HG03565 (cell line): ENCODE results near the gene ABCA10.
"Not testable (repeated sequence)": the region's sequence is repeated elsewhere in the genome, so short reads cannot be mapped to it uniquely, and the experiment has no call there.

Source experiments
- ATAC-seq: cut with Tn5 transposase; IDR thresholded peaks from one replicate; pipeline ENCODE4 v1.9.1; 2021; ENCODE audit warnings: mild to moderate bottlenecking, moderate library complexity; ENCODE audit not compliant: unreplicated experiment

ABCA10 gene

DNA sequence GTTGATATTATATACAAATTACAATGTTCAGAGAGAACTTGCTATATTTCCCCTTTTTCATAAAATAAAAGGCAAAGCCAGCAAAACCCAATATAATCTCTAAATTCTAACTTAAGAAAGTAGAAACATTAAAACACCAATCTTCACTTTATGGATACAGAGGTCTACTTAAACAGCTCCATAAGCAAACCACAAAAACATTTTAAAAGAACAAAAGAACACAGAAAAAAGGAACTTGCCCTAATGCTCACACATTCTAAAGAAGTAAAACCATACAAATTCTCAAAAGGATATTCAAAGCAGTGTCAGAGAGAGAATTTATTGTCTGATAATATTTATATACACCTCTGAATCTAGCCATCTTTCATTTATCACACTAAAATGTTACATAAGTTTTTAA, 606 bp downstream of the ABCA10 start:
- no peak for ATAC-seq

- ATAC-seq = no peak
Observed at GRCh38 chr17:69227541-69227940, 1.1 kb downstream of the ABCA10 start.

GRCh38 chr17:69223809-69224208, 4.8 kb downstream of the ABCA10 start:
- peak; percentile 94 for ATAC-seq

DNA sequence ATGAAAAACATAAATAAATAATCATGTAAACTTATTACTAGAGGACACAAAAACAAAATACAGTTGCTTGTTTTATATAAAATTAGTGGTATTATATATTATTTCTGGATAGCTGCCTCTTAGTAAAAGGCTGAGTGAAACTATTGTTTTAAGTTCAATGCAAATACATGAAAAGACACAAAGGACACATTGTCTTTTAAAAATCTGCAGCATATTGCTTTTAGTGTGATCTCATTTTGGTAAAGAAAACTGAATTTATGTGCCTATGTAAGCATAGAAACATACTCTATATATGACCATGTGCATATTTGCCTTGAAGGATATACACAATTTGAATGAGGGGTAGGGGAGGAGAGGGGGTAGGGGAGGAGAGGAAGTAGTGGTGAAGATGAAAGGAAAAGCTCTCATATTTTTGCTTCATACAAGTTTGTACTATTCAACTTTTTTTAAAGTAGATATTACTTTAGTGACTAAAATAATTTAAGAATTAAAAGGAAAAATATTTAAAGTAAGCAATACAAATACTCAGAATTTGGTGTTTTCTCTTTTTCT, 5.8 kb downstream of the ABCA10 start:
- no peak for ATAC-seq

- no peak for ATAC-seq
Observed at GRCh38 chr17:69220098-69220497, 8.5 kb downstream of the ABCA10 start.

DNA sequence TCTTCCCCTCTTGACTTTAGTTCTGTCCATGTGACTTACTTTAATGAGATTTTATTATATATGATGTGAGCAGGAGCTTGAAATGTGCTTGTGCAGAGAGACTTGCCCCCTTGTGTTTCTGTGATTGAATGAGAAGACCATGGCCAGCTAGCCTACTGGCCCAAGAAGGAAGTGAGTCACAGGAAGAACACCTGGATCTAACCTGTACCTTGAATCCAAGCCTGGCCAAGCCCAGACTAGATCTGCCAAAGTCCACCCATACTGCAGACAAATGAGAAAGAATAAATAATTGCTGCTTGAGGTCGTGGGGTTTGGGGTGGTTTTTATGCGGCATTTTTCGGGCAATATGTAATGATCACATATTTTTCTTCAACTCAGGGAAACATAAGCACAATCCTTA, 9.6 kb downstream of the ABCA10 start:
- ATAC-seq = no peak

- ATAC-seq = no peak
Observed at GRCh38 chr17:69213059-69213813, 15.4 kb downstream of the ABCA10 start.

DNA sequence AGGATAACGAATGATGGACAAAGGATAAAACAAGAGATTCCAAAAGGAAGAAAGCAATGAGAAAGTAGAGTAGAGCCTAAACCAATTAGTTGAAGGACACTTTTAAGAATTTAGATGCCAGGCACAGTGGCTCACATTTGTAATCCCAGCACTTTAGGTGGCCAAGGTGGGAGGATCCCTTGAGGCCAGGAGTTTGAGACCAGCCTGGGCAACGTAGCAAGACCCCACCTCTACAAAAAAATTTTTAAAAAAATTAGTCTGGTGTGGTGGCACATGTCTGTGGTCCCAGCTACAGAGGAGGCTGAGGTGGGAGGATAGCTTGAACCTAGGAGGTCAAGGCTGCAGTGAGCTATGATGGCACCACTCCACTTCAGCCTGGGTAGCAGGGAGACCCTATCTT, 20.0 kb downstream of the ABCA10 start:
- ATAC-seq = no peak

- no peak for ATAC-seq
Observed at GRCh38 chr17:69207151-69207550, 21.5 kb downstream of the ABCA10 start.

GRCh38 chr17:69198238-69198637, 30.4 kb downstream of the ABCA10 start:
- ATAC-seq = no peak

DNA sequence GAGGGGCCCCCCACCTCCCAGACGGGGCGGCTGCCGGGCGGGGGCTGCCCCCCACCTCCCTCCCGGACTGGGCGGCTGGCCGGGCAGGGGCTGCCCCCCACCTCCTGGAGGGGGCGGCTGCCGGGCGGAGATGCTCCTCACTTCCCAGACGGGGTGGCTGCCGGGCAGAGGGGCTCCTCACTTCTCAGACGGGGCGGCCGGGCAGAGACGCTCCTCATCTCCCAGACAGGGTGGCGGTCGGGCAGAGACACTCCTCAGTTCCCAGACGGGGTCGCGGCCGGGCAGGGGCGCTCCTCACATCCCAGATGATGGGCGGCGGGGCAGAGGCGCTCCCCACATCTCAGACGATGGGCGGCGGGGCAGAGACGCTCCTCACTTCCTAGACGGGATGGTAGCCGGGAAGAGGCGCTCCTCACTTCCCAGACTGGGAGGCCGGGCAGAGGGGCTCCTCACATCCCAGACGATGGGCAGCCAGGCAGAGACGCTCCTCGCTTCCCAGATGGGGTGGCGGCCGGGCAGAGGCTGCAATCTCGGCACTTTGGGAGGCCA, 32.4 kb downstream of the ABCA10 start:
- ATAC-seq = not testable (repeated sequence)

DNA sequence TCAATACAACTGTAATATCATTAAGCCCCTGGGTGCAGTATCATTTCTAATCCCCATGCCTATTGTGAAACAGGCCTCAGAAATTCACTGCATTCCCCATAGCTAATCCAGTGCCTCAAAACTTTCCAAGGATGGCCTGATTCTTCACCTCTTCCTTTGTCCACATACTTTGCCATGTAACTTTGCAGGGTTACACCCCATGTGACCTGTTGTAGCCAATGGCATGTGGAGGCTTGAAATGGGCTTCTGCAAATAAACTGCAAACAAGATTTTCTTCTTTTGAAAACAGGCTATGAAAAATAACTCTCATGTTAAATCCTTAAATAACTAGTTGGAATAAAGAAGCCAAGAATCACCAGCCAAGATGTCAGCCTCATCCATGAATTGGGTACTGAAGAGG, 35.9 kb downstream of the ABCA10 start:
- ATAC-seq = no peak

DNA sequence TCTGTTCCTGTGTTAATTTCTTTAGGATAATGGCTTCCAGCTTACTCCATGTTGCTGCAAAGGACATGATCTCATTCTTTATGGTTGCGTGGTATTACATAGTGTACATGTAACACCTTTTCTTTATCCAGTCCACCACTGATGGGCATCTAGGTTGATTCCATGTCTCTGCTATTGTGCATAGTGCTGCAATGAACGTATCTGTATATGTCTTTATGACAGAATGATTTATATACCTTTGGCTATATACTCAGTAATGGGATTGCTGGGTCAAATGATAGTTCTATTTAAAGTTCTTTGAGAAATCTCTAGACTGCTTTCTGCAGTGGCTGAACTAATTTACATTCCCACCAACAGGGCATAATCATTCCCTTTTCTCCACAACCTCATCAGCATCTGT, 39.8 kb downstream of the ABCA10 start:
- no peak for ATAC-seq

DNA sequence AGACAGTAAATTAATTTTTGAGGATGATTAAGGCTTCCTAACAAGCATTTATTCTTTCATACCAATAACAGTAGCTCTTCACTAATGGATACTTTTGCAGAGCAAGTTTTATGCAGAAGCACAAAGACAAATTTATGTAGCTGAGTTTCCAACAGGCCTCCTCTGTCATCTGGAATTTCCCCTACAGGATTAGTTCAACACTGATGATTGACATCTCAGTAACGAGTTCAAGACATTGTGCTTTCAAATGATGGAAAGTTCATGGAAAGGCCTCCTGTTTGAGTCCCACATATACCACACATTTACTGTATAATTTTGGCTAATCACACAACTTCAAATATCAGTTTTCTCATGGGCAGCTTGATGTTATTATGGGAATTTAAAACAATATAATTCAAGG, 40.6 kb downstream of the ABCA10 start:
- no peak for ATAC-seq

- ATAC-seq = no peak
Observed at GRCh38 chr17:69187294-69187693, 41.3 kb downstream of the ABCA10 start.

DNA sequence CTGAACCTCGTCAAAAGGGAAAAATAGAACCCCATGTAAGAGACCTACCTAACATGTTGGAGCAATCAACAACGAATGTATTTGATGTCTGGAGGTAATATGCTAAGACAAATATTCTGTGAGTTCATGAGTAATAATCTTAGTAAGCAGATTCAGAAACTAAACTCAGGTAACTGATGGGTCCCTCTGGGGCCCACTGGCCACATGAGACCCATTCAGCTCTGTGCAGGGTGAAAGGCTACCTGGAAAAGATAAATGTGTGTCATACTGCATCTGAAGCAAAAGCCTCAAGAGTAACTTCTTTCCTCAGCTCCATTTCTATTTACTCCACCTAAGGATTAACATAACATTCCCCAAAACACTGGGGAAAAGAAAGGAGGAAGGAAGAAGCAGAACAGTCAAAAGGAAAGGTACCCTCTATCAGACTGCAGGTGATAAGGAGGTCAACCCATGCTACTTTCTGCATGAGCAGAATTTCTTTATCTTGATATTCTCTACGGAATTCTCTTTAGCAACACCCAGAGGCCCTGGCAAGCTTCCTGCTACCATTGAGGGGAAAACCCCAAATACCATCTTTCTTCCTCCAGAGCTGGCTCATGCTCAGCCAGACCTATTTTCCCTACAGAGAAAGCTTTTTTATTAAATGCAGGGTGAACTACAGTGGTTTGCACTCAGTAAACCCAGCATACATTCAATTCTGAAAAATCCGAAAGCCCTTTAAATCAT, 49.2 kb downstream of the ABCA10 start:
- ATAC-seq = no peak

DNA sequence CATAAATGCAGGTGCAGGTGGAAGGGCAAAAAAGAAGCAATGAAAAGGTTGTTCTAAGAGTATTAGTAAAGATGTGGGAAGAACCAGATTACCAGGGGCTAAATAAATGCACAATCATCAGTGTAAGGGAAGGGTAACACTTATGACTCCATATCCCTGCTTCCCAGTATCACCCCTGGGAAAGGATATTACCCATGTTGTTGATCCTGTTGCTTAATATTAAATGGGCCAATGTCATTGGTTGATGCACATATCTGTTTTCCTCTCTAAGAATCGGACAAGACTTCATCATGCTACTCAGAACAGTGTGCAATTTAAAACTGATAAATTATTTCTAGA, 52.2 kb downstream of the ABCA10 start:
- no peak for ATAC-seq

GRCh38 chr17:69175625-69176456, 52.8 kb downstream of the ABCA10 start:
- no peak for ATAC-seq

- ATAC-seq = no peak
Observed at GRCh38 chr17:69175262-69175624, 53.4 kb downstream of the ABCA10 start.

- ATAC-seq = no peak
Observed at GRCh38 chr17:69173118-69173517, 55.5 kb downstream of the ABCA10 start.

DNA sequence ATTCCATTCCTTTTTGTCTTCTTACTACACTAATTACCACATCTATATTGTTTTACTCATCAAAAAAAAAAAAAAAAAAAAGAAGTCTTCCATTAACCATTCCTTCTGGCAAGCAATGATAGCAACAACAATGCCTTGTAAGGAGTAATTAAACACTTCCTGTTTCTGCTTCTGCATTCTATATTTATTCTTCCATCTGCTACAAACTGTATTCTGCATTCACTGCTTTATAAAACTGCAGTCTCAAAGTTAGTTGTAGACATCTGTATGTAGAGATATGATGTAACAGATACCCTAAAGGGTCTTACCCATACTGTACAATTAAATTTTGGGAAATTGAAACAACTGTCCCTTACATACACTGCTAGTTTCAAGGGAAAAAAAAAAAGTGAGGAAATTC, 58.2 kb downstream of the ABCA10 start:
- no peak for ATAC-seq
